Measurements from ENCODE around the gene GARIN1A. TPM values are rescaled to one million over a fixed set of nuclear protein-coding genes. Genes with fewer than 3 reads are reported as not detected.
"Not testable (repeated sequence)": the region's sequence is repeated elsewhere in the genome, so short reads cannot be mapped to it uniquely, and the experiment has no call there.

GARIN1A gene
- total RNA-seq, 4 donors from 2014 or later, result 0.42 to 3.5 (median 1.3) TPM

- Histone ChIP-seq H3K9me3 (no peaks in the 10 kb centered on the region), H3K27ac (no peak overlapping the region), H3K36me3 (no peaks in the 10 kb centered on the region), H3K27me3 (no peaks in the 10 kb centered on the region), H3K4me3 (no peak overlapping the region), H3K4me1 (no peaks in the 10 kb centered on the region)
- TF ChIP-seq POLR2AphosphoS5 (IDR thresholded peaks at IDR 0.05) (no peak), CTCF (IDR thresholded peaks at IDR 0.05) (no peak), EP300 (IDR thresholded peaks at IDR 0.05) (no peak), POLR2A (IDR thresholded peaks at IDR 0.05) (no peak)
- WGBS, result 95% methylated on average over 3 of the region's 3 CpGs
- no peak for DNase-seq (ENCODE audit: low spot score in 2 of 2)
Measured at GRCh38 chr7:128687131-128687530, 15.0 kb downstream of the GARIN1A start.

GRCh38 chr7:128688492-128688891, 16.4 kb downstream of the GARIN1A start:
- no peak for DNase-seq (ENCODE audit: low spot score in 2 of 2)
- no peak overlapping the region for H3K27ac ChIP-seq
- H3K27me3 ChIP-seq, result no peaks in the 10 kb centered on the region
- no peak overlapping the region for H3K4me3 ChIP-seq
- no peaks in the 10 kb centered on the region for H3K9me3 ChIP-seq
- no peaks in the 10 kb centered on the region for H3K36me3 ChIP-seq
- no peaks in the 10 kb centered on the region for H3K4me1 ChIP-seq
- no peak for TF ChIP-seq POLR2AphosphoS5 (IDR thresholded peaks at IDR 0.05)
- no peak for TF ChIP-seq POLR2A (IDR thresholded peaks at IDR 0.05)
- no peak for TF ChIP-seq CTCF (IDR thresholded peaks at IDR 0.05)
- no peak for TF ChIP-seq EP300 (IDR thresholded peaks at IDR 0.05)
- 95% methylated on average over 3 of the region's 5 CpGs for WGBS

GRCh38 chr7:128689161-128689935, 17.3 kb downstream of the GARIN1A start:
- not testable (repeated sequence) for H3K36me3 ChIP-seq; H3K4me1 ChIP-seq; H3K9me3 ChIP-seq; H3K27me3 ChIP-seq; DNase-seq (ENCODE audit: low spot score in 2 of 2); H3K27ac ChIP-seq; H3K4me3 ChIP-seq
- 96% methylated on average over 20 of the region's 59 CpGs for WGBS

- H3K36me3 ChIP-seq, result no peaks in the 10 kb centered on the region
- no peaks in the 10 kb centered on the region for H3K4me1 ChIP-seq
- no peak overlapping the region for H3K27ac ChIP-seq
- no peak overlapping the region for H3K4me3 ChIP-seq
- no peaks in the 10 kb centered on the region for H3K9me3 ChIP-seq
- DNase-seq (ENCODE audit: low spot score in 2 of 2), result no peak
- WGBS, result 80% methylated on average over 1 of the region's 1 CpG
- H3K27me3 ChIP-seq, result peaks cover 4% of the 10 kb centered on the region
- TF ChIP-seq EP300 (IDR thresholded peaks at IDR 0.05), result no peak
- TF ChIP-seq CTCF (IDR thresholded peaks at IDR 0.05), result no peak
- no peak for TF ChIP-seq POLR2AphosphoS5 (IDR thresholded peaks at IDR 0.05)
- no peak for TF ChIP-seq POLR2A (IDR thresholded peaks at IDR 0.05)
Measured at GRCh38 chr7:128691227-128691626, 19.1 kb downstream of the GARIN1A start.

- DNase-seq (ENCODE audit: low spot score in 2 of 2), result no peak
- Histone ChIP-seq H3K4me1 (peaks cover 8% of the 10 kb centered on the region), H3K9me3 (no peaks in the 10 kb centered on the region), H3K4me3 (no peak overlapping the region), H3K27ac (no peak overlapping the region), H3K36me3 (no peaks in the 10 kb centered on the region), H3K27me3 (peaks cover 18% of the 10 kb centered on the region)
- 70% methylated on average over 7 of the region's 7 CpGs for WGBS
- TF ChIP-seq POLR2AphosphoS5 (IDR thresholded peaks at IDR 0.05) (no peak), POLR2A (IDR thresholded peaks at IDR 0.05) (no peak), EP300 (IDR thresholded peaks at IDR 0.05) (no peak), CTCF (IDR thresholded peaks at IDR 0.05) (no peak)
Measured at GRCh38 chr7:128692623-128693270, 20.7 kb downstream of the GARIN1A start.

Measured in suprapubic skin (tissue), 4 donors.